Stimulated activated naive CD8-positive, alpha-beta T cell treated with anti-CD3 and anti-CD28 coated beads, Interleukin-15, Interleukin-2, amounts not matched to agents 100 ng/mL and 50 ng/mL, for 24 hours (primary cell): ENCODE results near the gene BAIAP2L1.
A peak's percentile ranks its signal among the peaks of the same experiment; 100 is the strongest.
"Not testable (repeated sequence)": the region's sequence is repeated elsewhere in the genome, so short reads cannot be mapped to it uniquely, and the experiment has no call there.

Experiments used
- H3K27ac Mint-ChIP-seq: one replicate; pipeline ENCODE4 v1.8.0; 2021; ENCODE audit warnings: mild to moderate bottlenecking, mixed read lengths
- H3K27me3 Mint-ChIP-seq: one replicate; pipeline ENCODE4 v1.8.0; 2021; ENCODE audit warnings: mixed read lengths
- H3K36me3 Mint-ChIP-seq: one replicate; pipeline ENCODE4 v1.8.0; 2021; ENCODE audit warnings: low read depth, mixed read lengths
- H3K4me1 Mint-ChIP-seq: one replicate; pipeline ENCODE4 v1.8.0; 2021; ENCODE audit warnings: low read depth, mixed read lengths
- H3K4me3 Mint-ChIP-seq: one replicate; pipeline ENCODE4 v1.8.0; 2021; ENCODE audit warnings: mild to moderate bottlenecking, mixed read lengths
- H3K9me3 Mint-ChIP-seq: one replicate; pipeline ENCODE4 v1.8.0; 2021; ENCODE audit warnings: mixed read lengths

BAIAP2L1 gene

GRCh38 chr7:98329100-98329790, 71.6 kb downstream of the BAIAP2L1 start:
- Mint-ChIP-seq H3K36me3 (no peaks in the 10 kb centered on the region), H3K4me3 (no peak overlapping the region), H3K27me3 (peaks cover 7% of the 10 kb centered on the region), H3K27ac (no peak overlapping the region), H3K4me1 (no peaks in the 10 kb centered on the region), H3K9me3 (peaks cover 9% of the 10 kb centered on the region)

DNA sequence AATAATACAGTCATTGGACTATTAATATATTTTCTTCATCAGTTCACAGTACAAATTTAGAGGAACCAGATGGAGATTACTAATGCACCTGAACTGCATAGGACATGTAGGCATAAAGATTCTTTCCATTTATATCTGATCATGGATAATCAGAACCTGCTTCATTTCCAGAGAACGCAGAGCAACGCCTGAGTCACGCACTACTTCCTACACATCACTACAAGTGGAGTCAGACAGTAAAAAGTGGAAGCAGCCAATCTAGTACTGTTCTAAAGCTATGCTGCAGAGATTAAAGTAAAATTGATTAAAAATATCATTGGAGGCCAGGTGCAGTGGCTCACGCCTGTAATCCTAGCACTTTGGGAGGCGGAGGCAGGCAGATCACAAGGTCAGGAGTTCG, 76.1 kb downstream of the BAIAP2L1 start:
- no peaks in the 10 kb centered on the region for H3K36me3 Mint-ChIP-seq
- no peak overlapping the region for H3K4me3 Mint-ChIP-seq
- H3K27me3 Mint-ChIP-seq = peaks cover 18% of the 10 kb centered on the region
- no peaks in the 10 kb centered on the region for H3K9me3 Mint-ChIP-seq
- H3K4me1 Mint-ChIP-seq = no peaks in the 10 kb centered on the region
- no peak overlapping the region for H3K27ac Mint-ChIP-seq

- H3K4me1 Mint-ChIP-seq = no peaks in the 10 kb centered on the region
- no peak overlapping the region for H3K4me3 Mint-ChIP-seq
- H3K36me3 Mint-ChIP-seq = no peaks in the 10 kb centered on the region
- peaks cover 18% of the 10 kb centered on the region for H3K27me3 Mint-ChIP-seq
- H3K9me3 Mint-ChIP-seq = no peaks in the 10 kb centered on the region
- no peak overlapping the region for H3K27ac Mint-ChIP-seq
These were observed 77.1 kb downstream of the BAIAP2L1 start for GRCh38 chr7:98323597-98324322.

DNA sequence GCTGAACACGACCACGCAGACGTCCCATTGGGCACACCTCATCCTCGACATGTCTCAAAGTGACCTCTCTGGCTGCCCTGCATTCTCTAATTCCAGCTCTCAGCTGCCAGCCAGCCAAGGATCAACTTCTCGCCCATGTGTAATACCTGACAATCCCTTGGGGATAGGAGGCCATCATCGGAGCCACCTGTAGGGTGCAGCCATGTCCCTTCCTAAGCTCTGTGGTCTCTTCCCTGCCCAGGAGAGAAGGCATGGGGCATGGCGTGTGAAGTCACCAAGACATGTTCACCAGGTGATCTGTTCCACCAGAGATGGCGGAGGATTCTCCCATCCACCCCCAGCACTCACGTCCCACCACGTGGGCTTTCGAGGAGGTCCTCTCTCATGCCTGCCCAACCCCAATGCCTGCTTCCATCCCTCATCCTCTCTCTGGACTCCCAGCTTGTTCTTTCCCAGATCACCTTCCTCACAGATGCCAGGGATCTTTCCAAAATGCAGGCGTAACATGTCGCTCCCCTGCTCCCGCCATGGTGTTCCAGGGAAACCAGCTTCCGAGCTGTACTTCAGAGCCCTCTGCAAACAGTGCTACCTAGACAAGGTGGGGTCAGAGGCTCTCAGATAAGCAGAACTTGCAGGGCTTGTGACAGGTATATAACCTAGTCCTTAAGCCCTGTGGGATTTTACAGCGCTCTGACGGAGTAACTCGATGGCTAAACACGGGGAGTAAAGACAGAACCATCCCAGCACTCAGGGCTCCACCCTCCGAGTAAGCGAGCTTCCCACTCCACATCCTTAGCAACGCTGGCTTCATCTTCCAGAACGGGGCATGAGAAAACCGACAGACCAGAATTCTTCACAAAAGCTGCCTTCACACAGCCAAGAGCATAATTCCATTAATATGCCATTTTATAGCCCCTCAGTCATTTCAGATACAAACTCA, 78.3 kb downstream of the BAIAP2L1 start:
- Mint-ChIP-seq H3K9me3 (no peaks in the 10 kb centered on the region), H3K27ac (no peak overlapping the region), H3K4me3 (no peak overlapping the region), H3K36me3 (no peaks in the 10 kb centered on the region), H3K4me1 (no peaks in the 10 kb centered on the region), H3K27me3 (peaks cover 18% of the 10 kb centered on the region)

DNA sequence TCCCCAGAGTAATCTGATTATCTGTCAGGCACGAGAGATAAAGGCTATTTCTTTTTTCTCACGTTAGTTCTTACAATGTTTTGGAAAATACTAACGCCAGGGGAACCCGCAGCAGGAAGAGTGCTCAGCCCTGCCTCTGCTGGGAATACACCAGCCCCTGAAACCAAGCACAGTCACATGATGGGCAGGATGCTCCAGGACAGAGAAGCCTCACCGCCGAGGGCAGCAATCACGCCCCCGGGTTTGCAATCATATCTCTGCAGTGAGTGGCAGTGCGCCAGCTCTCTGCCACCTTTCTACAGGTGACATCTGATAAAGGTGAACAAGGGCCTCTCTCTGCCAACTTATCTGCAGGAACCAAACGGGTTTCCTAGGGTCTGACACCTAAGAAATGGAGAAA, 79.6 kb downstream of the BAIAP2L1 start:
- Mint-ChIP-seq H3K27ac (no peak overlapping the region), H3K9me3 (no peaks in the 10 kb centered on the region), H3K4me3 (no peak overlapping the region), H3K36me3 (no peaks in the 10 kb centered on the region), H3K27me3 (peaks cover 12% of the 10 kb centered on the region), H3K4me1 (no peaks in the 10 kb centered on the region)

GRCh38 chr7:98319176-98319575, 81.7 kb downstream of the BAIAP2L1 start:
- peaks cover 11% of the 10 kb centered on the region for H3K27me3 Mint-ChIP-seq
- no peak overlapping the region for H3K4me3 Mint-ChIP-seq
- H3K9me3 Mint-ChIP-seq = no peaks in the 10 kb centered on the region
- no peak overlapping the region for H3K27ac Mint-ChIP-seq
- H3K4me1 Mint-ChIP-seq = peaks cover 5% of the 10 kb centered on the region
- peaks cover 3% of the 10 kb centered on the region for H3K36me3 Mint-ChIP-seq

GRCh38 chr7:98317366-98318040, 83.4 kb downstream of the BAIAP2L1 start:
- peaks cover 3% of the 10 kb centered on the region for H3K36me3 Mint-ChIP-seq
- peaks cover 4% of the 10 kb centered on the region for H3K27me3 Mint-ChIP-seq
- H3K4me1 Mint-ChIP-seq = peaks cover 5% of the 10 kb centered on the region
- H3K27ac Mint-ChIP-seq = no peak overlapping the region
- H3K9me3 Mint-ChIP-seq = no peaks in the 10 kb centered on the region
- H3K4me3 Mint-ChIP-seq = no peak overlapping the region

GRCh38 chr7:98315994-98316527, 84.8 kb downstream of the BAIAP2L1 start:
- not testable (repeated sequence) for H3K4me1 Mint-ChIP-seq, H3K36me3 Mint-ChIP-seq, H3K9me3 Mint-ChIP-seq, H3K27ac Mint-ChIP-seq, H3K4me3 Mint-ChIP-seq, H3K27me3 Mint-ChIP-seq

DNA sequence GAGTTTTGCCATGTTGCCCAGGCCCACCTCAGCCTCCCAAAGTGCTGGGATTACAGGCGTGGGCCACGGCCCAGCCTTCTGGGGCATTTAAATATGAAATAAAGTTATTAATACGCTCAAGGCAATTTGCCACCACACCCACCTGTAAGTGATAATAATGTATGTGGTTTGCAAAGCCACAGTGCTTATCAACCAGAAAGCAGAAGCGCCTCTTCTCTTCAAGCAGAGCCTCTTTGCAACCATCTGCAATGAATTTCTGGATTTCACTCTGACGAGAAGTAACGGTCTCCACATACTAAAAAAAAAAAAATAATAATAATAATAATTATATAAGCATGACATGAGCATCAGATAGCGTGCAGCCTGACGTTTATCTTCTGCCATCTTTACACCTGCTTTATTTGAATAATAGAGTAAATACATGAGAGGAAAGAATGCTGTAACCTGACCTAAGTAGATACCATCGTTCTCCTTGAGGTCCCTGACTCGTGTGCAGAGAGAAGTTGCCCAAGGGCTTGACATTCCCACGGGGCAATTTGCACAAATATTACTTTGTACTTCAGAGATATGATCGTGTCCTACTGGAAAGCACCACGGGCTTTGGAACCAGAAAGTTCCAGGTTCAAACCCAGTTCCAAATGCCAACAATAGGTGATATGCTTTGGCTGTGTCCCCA, 85.4 kb downstream of the BAIAP2L1 start:
- Mint-ChIP-seq H3K27ac (no peak overlapping the region), H3K27me3 (no peaks in the 10 kb centered on the region), H3K4me1 (peaks cover 5% of the 10 kb centered on the region), H3K9me3 (no peaks in the 10 kb centered on the region), H3K4me3 (no peak overlapping the region), H3K36me3 (peaks cover 3% of the 10 kb centered on the region)

GRCh38 chr7:98314469-98314868, 86.4 kb downstream of the BAIAP2L1 start:
- no peaks in the 10 kb centered on the region for H3K27me3 Mint-ChIP-seq
- H3K9me3 Mint-ChIP-seq = no peaks in the 10 kb centered on the region
- peaks cover 5% of the 10 kb centered on the region for H3K4me1 Mint-ChIP-seq
- peaks cover 3% of the 10 kb centered on the region for H3K36me3 Mint-ChIP-seq
- no peak overlapping the region for H3K27ac Mint-ChIP-seq
- peak overlapping the region; percentile 41 for H3K4me3 Mint-ChIP-seq

DNA sequence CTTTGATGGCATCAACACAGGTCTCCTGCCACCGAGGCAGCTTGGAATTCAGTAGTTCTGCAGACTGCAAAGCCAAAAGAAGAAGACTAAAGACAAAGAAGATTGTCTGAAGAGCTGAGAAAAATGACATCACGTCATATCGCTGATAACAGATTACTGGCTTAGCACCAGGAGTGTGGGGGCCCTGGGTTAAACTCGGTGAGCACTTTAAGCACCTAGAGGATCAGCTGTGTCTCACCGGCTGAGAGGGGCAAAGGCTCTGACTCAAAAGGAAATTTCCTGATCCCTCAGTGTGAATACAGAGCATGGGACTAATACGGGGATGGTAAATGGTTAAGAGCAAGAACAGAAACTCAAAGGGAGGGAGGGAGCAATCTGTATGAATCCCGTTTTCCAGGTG, 88.7 kb downstream of the BAIAP2L1 start:
- Mint-ChIP-seq H3K4me3 (no peak overlapping the region), H3K36me3 (peaks cover 8% of the 10 kb centered on the region), H3K27ac (no peak overlapping the region), H3K9me3 (no peaks in the 10 kb centered on the region), H3K4me1 (peaks cover 5% of the 10 kb centered on the region), H3K27me3 (no peaks in the 10 kb centered on the region)

DNA sequence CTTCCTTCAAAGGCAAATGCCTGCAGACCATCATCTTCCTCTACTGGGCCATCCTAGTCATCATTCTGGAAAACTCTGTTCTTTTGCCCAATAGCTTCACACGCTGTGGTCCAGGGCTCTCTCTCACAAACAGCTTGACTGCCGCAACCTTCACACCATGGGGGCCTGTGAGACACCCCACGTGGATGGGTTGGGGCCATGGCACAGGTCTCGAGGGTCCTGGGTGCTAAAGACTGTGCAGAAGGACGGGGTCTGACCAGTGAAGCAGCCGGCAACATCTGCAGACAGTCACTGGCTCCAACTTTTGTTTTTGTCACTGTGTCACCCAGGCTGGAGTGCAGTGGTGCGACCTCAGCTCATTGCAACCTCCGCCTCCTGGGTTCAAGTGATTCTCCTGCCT, 91.3 kb downstream of the BAIAP2L1 start:
- H3K27me3 Mint-ChIP-seq = no peaks in the 10 kb centered on the region
- no peaks in the 10 kb centered on the region for H3K9me3 Mint-ChIP-seq
- peaks cover 4% of the 10 kb centered on the region for H3K4me1 Mint-ChIP-seq
- H3K27ac Mint-ChIP-seq = no peak overlapping the region
- H3K36me3 Mint-ChIP-seq = peaks cover 4% of the 10 kb centered on the region
- H3K4me3 Mint-ChIP-seq = no peak overlapping the region

- H3K4me3 Mint-ChIP-seq = no peak overlapping the region
- H3K27ac Mint-ChIP-seq = no peak overlapping the region
- H3K4me1 Mint-ChIP-seq = no peaks in the 10 kb centered on the region
- H3K9me3 Mint-ChIP-seq = no peaks in the 10 kb centered on the region
- H3K27me3 Mint-ChIP-seq = no peaks in the 10 kb centered on the region
- peaks cover 4% of the 10 kb centered on the region for H3K36me3 Mint-ChIP-seq
These were observed 92.9 kb downstream of the BAIAP2L1 start for GRCh38 chr7:98307971-98308466.
